ENCODE data around the gene SLC4A7.

DNA sequence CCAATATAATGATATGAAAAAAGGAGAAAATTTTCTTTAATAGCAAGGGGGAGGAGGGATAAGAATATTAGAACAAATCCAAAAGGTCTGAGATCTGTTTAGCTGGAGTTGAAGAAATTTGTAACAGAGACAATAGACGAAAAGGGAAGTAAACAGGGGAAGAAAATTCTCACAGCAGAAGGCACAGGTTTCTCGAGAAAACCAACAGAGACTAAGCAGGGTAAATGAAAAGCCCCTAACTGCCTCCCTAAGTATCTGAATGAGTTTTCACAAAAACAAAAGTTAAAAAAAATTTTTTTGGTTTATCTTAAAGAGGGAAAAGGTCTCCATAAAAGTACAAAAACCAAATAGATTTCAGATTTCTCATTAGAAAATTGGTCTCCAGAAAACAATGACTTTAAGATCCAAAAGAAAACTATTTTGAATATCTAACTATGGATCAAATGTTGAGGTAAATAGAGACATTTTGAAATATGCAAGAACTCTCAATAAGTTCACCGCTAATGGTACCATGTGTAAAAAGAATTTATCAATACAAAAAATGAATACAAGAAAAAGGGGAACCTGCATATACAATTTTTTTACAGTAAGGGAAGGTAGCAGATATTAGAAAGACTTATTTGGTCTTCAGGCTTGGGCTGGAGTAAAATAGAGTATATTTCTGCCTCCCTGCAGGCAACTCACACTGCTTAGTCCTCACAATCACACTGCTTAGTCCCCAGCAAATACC lies 91.1 kb downstream of the SLC4A7 start:
- TF ChIP-seq, protein P1, sequence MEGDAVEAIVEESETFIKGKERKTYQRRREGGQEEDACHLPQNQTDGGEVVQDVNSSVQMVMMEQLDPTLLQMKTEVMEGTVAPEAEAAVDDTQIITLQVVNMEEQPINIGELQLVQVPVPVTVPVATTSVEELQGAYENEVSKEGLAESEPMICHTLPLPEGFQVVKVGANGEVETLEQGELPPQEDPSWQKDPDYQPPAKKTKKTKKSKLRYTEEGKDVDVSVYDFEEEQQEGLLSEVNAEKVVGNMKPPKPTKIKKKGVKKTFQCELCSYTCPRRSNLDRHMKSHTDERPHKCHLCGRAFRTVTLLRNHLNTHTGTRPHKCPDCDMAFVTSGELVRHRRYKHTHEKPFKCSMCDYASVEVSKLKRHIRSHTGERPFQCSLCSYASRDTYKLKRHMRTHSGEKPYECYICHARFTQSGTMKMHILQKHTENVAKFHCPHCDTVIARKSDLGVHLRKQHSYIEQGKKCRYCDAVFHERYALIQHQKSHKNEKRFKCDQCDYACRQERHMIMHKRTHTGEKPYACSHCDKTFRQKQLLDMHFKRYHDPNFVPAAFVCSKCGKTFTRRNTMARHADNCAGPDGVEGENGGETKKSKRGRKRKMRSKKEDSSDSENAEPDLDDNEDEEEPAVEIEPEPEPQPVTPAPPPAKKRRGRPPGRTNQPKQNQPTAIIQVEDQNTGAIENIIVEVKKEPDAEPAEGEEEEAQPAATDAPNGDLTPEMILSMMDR (optimal IDR thresholded peaks at IDR 0.05 in 1 of 3, IDR thresholded peaks at IDR 0.05 in 1 of 3, conservative IDR thresholded peaks at IDR 0.05 in 1 of 3; ENCODE audit: extremely low read depth in 1 of 3, insufficient read depth in 2 of 3, low read length in 3 of 3): no peak
- no peak for TF ChIP-seq EZH2 (IDR thresholded peaks at IDR 0.05; ENCODE audit: low read length)

Measured in keratinocyte (primary cell).